ENCODE measurements around the gene WAS.
A peak's percentile ranks its signal among the peaks of the same experiment; 100 is the strongest.
"Not testable (repeated sequence)": the region's sequence is repeated elsewhere in the genome, so short reads cannot be mapped to it uniquely, and the experiment has no call there.

Gene WAS

DNA sequence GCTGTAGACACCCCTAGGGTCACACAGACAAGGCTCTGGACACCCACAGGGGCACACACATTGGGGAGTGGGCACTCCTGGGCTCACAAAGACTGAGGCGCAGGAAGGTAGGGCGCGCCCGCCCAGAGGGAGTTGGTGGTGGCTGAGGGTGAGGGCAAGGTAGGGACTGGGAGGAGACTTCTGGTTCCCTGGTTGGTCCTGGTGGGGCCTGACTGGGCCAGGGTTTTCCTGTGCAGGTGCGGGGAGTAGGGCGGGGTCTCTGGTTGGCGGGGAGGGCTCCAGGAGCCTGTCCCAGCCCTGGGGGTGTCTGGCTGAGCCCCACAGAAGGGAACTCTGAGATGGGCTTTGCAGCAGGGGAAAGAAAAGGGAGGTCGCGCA is 6.7 kb upstream of the WAS start:
- no peak for TF ChIP-seq CTCF (IDR thresholded peaks at IDR 0.05; ENCODE audit: borderline replicate concordance, insufficient read depth, low read depth, low read length)
- H3K4me3 ChIP-seq (ENCODE audit: low read depth, low read length) = peak overlapping the region; percentile 83

DNA sequence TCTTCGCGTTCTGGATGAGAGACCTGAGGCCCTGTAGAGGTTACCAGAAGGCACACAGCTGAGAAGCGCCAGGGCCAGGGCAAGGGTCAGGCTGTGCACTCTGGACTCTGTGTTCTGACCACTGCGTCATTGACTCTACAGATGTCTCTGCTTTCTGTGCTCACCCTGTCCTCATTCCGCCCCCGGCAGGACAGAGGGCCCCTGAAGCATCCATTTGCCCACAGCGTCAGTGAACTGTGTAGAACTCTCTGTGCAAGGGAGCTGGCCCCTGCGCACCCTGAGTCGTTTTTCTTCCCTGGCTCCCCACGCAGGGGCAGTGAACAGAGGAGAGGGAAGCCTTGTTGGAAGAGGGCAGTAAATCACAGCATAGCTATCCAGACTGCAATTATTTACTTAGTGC is 6.1 kb upstream of the WAS start:
- no peak overlapping the region for H3K4me3 ChIP-seq (ENCODE audit: low read depth, low read length)

GRCh38 chrX:48680467-48680866 is 3.1 kb upstream of the WAS start:
- H3K4me3 ChIP-seq (ENCODE audit: low read depth, low read length) = not testable (repeated sequence)

More for the DNA sequence above, 6.1 kb upstream of the WAS start:
- no peak for TF ChIP-seq CTCF (IDR thresholded peaks at IDR 0.05; ENCODE audit: borderline replicate concordance, insufficient read depth, low read depth, low read length)

GRCh38 chrX:48680925-48681324 is 2.7 kb upstream of the WAS start:
- H3K4me3 ChIP-seq (ENCODE audit: low read depth, low read length) = not testable (repeated sequence)

GRCh38 chrX:48681539-48682183 is 1.9 kb upstream of the WAS start:
- no peak for TF ChIP-seq CTCF (IDR thresholded peaks at IDR 0.05; ENCODE audit: borderline replicate concordance, insufficient read depth, low read depth, low read length)
- H3K4me3 ChIP-seq (ENCODE audit: low read depth, low read length) = no peak overlapping the region

DNA sequence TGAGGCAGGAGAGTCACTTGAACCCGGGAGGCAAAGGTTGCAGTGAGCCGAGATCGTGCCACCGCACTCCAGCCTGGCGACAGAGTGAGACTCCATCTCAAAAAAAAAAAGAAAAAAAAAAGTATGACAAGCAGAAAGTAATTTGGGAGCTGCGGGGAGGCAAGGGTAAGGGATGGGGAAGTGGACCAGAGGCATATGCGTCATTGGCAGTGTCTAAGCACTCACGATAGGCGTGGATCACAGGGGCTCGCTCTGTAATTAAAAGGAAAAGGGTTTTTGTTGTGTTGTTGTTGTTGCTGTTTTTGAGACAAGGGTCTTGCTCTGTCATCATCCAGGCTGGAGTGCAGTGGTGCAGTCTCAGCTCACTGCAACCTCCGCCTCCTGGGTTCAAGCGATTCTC is 804 bp upstream of the WAS start:
- not testable (repeated sequence) for H3K4me3 ChIP-seq (ENCODE audit: low read depth, low read length)

DNA sequence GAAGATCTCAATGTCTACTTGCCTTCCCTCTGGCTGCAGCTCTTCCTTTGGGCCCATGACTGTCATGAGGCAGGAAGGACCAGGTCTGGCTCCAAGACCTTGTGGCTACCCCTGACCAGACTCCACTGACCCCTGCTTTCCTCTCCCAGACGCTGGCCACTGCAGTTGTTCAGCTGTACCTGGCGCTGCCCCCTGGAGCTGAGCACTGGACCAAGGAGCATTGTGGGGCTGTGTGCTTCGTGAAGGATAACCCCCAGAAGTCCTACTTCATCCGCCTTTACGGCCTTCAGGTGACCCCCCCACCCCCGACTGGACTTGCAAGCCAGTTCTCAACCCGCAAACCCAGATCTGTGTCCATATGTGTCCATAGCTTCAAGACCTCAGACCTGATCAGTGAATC is 535 bp downstream of the WAS start:
- peak overlapping the region; percentile 72 for H3K4me3 ChIP-seq (ENCODE audit: low read depth, low read length)
- TF ChIP-seq CTCF (IDR thresholded peaks at IDR 0.05; ENCODE audit: borderline replicate concordance, insufficient read depth, low read depth, low read length) = no peak

DNA sequence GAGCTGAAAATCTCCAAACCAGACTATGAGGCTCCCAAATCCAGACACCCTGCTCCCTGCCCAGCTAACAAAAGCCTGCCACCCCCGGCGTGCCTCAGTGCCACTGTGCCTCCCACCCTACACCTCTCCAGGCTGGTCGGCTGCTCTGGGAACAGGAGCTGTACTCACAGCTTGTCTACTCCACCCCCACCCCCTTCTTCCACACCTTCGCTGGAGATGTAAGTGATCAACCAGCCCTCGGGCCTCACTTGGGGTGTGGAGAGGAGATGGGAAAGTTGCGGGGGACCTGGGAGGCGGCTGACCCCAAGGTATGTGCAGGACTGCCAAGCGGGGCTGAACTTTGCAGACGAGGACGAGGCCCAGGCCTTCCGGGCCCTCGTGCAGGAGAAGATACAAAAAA is 1.8 kb downstream of the WAS start:
- no peak for TF ChIP-seq CTCF (IDR thresholded peaks at IDR 0.05; ENCODE audit: borderline replicate concordance, insufficient read depth, low read depth, low read length)
- no peak overlapping the region for H3K4me3 ChIP-seq (ENCODE audit: low read depth, low read length)

DNA sequence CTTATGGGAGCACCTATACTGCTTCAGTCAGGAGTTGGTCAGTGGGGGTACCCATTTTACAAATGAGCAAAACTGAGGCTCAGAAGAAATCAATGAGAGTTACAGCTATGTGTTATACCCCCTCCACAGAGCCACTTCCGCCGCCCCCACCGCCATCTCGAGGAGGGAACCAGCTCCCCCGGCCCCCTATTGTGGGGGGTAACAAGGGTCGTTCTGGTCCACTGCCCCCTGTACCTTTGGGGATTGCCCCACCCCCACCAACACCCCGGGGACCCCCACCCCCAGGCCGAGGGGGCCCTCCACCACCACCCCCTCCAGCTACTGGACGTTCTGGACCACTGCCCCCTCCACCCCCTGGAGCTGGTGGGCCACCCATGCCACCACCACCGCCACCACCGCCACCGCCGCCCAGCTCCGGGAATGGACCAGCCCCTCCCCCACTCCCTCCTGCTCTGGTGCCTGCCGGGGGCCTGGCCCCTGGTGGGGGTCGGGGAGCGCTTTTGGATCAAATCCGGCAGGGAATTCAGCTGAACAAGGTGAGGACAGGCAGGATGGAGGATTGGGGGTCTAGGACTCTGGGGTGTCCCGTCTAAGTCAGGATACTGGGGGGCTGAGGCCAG is 5.0 kb downstream of the WAS start:
- H3K4me3 ChIP-seq (ENCODE audit: low read depth, low read length) = no peak overlapping the region
- TF ChIP-seq CTCF (IDR thresholded peaks at IDR 0.05; ENCODE audit: borderline replicate concordance, insufficient read depth, low read depth, low read length) = no peak

Data from GM12875 (cell line).